ACHN (cell line): ENCODE results near the gene SFMBT2.

Experiments used
- DNase-seq: peaks from one replicate; pipeline ENCODE4 v3.0.0-alpha.2; 2015
- in situ Hi-C: cut with HindIII; loops from 2 replicates; pipeline ENCODE4 v1.10.0; 2017; ENCODE audit warnings: low sequenced_read_pairs, low pct_ligation_motif_present, low pct_unique_long_range_greater_than_20kb

Gene SFMBT2

DNA sequence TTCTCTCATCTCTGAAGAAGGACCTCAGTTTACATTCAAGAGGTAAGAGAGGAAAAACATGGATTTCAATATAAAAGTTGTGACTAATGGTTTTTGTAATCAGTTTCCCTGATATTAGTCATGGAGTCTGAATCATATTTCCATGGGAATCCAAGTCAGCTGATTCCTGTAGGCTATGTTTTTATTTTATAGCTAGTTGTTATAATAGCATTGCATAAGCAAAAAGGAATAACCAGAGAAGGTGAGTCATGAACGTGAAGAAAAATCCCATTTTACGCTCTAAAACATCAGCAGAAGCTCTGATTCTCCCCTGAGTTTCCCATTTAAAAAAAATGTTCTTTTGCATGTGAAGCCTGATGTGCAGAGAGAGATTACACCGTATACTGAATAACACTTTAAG is 299.3 kb downstream of the SFMBT2 start:
- in situ Hi-C loops, result no loop called here
- DNase-seq, result no peak

DNA sequence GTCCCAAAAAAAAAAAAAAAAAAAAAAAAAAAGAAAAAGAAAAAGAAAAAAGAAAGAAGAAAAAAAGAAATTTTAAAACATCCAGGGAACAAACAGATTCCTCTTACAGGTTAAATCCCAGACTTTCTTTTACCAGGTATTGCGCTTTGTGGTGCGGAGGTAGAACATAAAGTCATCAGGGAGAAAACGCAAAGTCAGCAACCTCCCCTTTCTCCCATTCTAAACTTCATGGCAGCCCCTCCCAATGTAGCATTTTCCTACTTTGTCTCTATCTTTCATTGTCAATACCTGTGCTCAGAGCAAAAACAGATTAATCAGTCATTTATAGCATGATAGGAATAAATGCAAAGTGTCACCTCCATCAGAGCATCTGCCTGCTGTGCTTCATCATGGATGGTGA is 299.7 kb downstream of the SFMBT2 start:
- in situ Hi-C loops, result no loop called here
- no peak for DNase-seq
